ENCODE results near the gene MRPL14.

The MRPL14 gene

GRCh38 chr6:44127186-44128019, at the start of gene MRPL14, which contains the start of gene TMEM63B:
Gene MRPL14 (minus strand): TSS chr6:44127452. CDS start chr6:44116611, 10,841 bp downstream.
Gene TMEM63B (plus strand): TSS chr6:44127554. CDS start chr6:44134585, 7,031 bp downstream.
- DNase-seq, result peak; percentile 54

GRCh38 chr6:44176130-44176761, 49.0 kb upstream of the MRPL14 start:
- no peak for DNase-seq

- peak; percentile 30 for DNase-seq
Observed at GRCh38 chr6:44172731-44173500, 45.7 kb upstream of the MRPL14 start.

GRCh38 chr6:44171899-44172546, 44.8 kb upstream of the MRPL14 start:
- DNase-seq, result no peak

GRCh38 chr6:44169886-44170570, 42.8 kb upstream of the MRPL14 start:
- no peak for DNase-seq

- DNase-seq, result no peak
Observed at GRCh38 chr6:44169154-44169553, 41.9 kb upstream of the MRPL14 start.

GRCh38 chr6:44167567-44167966, 40.3 kb upstream of the MRPL14 start:
- DNase-seq, result no peak

- DNase-seq, result no peak
Observed at GRCh38 chr6:44166591-44167184, 39.4 kb upstream of the MRPL14 start.

GRCh38 chr6:44166116-44166515, 38.9 kb upstream of the MRPL14 start:
- no peak for DNase-seq

GRCh38 chr6:44162876-44163625, 35.8 kb upstream of the MRPL14 start:
- DNase-seq, result no peak

- DNase-seq, result no peak
Observed at GRCh38 chr6:44161997-44162338, 34.7 kb upstream of the MRPL14 start.

GRCh38 chr6:44158770-44159228, 31.5 kb upstream of the MRPL14 start, which contains the start of gene CAPN11:
Gene CAPN11 (plus strand): TSS chr6:44158820. CDS start chr6:44158849, 29 bp downstream.
- DNase-seq, result no peak

GRCh38 chr6:44157152-44157521, 29.9 kb upstream of the MRPL14 start:
- DNase-seq, result no peak

GRCh38 chr6:44156494-44157151, 29.4 kb upstream of the MRPL14 start:
- no peak for DNase-seq

GRCh38 chr6:44154067-44154466, 26.8 kb upstream of the MRPL14 start:
- no peak for DNase-seq

- DNase-seq, result no peak
Observed at GRCh38 chr6:44152533-44152932, 25.3 kb upstream of the MRPL14 start.

GRCh38 chr6:44152109-44152461, 24.8 kb upstream of the MRPL14 start:
- DNase-seq, result no peak

- peak; percentile 43 for DNase-seq
Observed at GRCh38 chr6:44151348-44152108, 24.3 kb upstream of the MRPL14 start.

GRCh38 chr6:44150317-44150917, 23.2 kb upstream of the MRPL14 start:
- DNase-seq, result no peak

All from KG1 (cell line).